ENCODE results near the gene ZFPL1.

ZFPL1 gene

GRCh38 chr11:65083834-65084597 is at the start of gene ZFPL1, which contains the start of gene CDCA5:
ZFPL1 (plus strand) TSS chr11:65084222; CDS start chr11:65084699, 477 bp downstream.
CDCA5 (minus strand) TSS chr11:65084040; CDS start chr11:65083978, 62 bp downstream.
- peak; percentile 92 to 93 for DNase-seq (ENCODE audit: low read depth in 2 of 2)

DNA sequence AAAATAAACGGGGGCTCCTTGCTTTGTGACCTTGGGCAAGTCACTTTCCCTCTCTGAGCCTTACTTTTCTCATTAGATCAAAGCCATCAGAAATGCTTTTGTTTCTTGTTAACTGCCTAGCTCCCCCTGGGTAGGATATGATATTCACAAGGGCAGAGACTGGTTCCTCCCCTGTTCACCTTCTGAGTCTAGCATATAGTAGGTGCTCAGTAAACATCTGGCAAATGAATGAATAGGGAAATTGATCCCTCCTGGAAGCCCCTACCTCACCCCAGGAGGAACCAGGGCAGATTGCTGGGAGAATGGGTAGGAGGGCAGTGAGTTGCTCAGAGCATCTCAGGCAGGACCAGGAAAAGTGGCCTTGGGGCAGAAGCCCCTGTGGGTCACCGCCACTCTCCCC is 49.6 kb upstream of the ZFPL1 start:
- DNase-seq (ENCODE audit: low read depth in 2 of 2): no peak

- no peak for DNase-seq (ENCODE audit: low read depth in 2 of 2)
Observed at GRCh38 chr11:65035579-65035978, 48.4 kb upstream of the ZFPL1 start.

DNA sequence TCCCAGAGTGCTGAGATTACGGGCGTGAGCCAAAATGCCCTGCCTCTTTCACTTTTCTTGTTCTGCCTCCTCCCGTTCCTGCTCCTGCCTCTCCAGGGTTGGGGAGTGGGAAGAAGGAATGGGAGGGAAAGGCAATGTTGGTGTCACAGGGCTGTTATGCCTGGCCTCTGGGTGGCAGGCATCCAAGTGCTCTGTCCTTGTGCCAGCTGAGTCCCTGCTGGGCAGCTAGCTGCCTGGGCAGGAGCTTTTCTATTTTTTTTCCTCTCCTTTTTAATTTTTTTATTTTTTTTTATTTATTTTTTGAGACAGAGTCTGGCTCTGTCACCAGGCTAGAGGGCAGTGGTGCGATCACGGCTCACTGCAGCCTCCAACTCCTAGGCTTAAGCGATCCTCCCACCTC is 47.1 kb upstream of the ZFPL1 start:
- no peak for DNase-seq (ENCODE audit: low read depth in 2 of 2)

GRCh38 chr11:65040520-65040846 is 43.5 kb upstream of the ZFPL1 start:
- no peak for DNase-seq (ENCODE audit: low read depth in 2 of 2)

- DNase-seq (ENCODE audit: low read depth in 2 of 2): peak; percentile 76 to 87
Observed at GRCh38 chr11:65040847-65041622, 43.0 kb upstream of the ZFPL1 start, which contains the start of gene SAC3D1. SAC3D1 (plus strand) TSS chr11:65041210; CDS start chr11:65041293, 83 bp downstream.

- DNase-seq (ENCODE audit: low read depth in 2 of 2): no peak
Observed at GRCh38 chr11:65042891-65043290, 41.1 kb upstream of the ZFPL1 start.

DNA sequence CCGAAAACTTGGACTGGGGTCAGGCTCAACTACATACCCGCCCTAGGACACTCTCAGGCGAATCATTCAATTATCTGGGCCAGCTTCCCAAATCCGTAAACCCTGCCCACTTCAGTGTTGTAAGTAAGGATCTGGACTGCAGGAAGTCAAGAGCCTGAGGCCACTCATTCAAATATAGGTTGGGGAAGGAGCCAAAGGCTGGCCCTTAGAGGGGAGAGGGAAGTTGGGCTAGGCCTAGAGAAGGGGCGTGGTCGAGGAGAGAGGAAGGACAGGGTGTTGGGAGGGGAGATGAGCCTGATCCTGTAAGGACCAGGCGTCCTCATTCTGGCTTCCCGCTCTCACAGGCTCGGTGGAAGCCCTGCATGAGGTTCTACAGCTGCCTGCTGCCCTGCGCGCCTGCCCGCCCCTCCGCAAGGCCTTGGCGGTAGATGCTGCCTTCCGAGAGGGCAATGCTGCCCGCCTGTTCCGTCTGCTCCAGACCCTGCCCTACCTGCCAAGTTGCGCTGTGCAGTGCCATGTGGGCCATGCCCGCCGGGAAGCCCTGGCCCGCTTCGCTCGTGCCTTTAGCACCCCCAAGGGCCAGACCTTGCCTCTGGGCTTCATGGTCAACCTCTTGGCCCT is 40.0 kb upstream of the ZFPL1 start:
- no peak for DNase-seq (ENCODE audit: low read depth in 2 of 2)

DNA sequence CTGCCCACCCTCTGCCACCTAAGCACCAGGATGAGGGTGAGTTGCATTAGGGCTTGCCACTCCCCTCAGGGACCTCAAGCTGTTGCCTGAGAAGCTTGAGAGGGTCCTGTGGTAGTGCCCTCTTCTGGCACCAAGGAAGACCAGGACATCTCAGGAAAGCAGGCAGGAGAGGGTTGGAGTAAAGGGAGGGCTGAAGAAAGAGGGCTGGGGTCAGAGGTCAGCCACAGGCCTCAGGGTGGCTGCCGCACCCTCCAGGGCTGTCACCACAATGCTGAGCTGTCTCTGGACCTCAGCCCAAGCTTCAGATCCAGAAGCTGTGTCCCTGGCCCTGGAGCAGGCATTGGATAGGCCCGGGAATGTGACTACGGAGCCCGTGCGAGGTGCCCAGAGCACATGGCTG is 39.0 kb upstream of the ZFPL1 start:
- DNase-seq (ENCODE audit: low read depth in 2 of 2): no peak

- no peak for DNase-seq (ENCODE audit: low read depth in 2 of 2)
Observed at GRCh38 chr11:65045728-65046127, 38.3 kb upstream of the ZFPL1 start.

DNA sequence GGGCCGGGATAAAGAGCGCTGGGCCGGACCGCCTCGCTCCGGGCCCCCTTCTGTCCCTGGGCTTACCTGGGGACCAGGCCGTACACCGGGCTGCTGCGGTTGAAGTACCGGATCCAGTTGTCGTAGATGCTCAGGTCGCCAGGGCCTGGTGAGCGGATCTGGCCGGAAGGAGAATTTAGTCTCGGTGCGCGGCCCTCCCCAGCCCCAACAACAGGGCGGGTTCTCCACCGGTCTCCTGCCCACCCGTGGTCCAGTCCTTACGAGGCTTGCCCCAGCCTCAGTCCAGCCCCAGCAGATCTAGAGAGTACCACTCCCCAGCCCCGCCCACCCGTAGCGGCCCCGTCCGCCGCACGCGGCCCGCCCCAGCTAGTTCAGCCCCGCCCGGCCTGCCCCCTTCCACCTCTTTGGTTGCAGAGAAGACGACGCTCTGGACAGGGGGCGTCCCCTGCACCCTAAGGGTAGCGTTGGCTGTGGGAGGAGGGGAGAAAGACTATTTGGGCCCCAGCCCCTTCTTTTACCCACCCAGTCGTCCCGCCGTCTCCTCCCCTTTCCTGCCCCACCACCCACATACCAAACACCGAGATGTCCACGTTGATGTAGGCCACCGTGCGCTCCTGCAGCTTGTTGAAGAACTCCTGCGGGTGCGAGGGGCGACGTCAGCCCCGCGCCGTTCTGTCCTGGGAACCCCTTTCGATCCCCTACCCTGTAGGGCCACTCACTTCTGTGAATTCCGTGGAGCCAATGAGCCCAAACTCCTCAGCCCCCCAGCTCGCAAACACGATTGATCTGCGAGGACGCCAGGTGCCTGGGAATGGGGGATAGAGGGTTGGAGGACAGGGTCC is 36.2 kb upstream of the ZFPL1 start:
- DNase-seq (ENCODE audit: low read depth in 2 of 2): no peak

GRCh38 chr11:65051398-65051858 is 32.6 kb upstream of the ZFPL1 start:
- DNase-seq (ENCODE audit: low read depth in 2 of 2): no peak

- DNase-seq (ENCODE audit: low read depth in 2 of 2): no peak
Observed at GRCh38 chr11:65053827-65054508, 30.1 kb upstream of the ZFPL1 start.

DNA sequence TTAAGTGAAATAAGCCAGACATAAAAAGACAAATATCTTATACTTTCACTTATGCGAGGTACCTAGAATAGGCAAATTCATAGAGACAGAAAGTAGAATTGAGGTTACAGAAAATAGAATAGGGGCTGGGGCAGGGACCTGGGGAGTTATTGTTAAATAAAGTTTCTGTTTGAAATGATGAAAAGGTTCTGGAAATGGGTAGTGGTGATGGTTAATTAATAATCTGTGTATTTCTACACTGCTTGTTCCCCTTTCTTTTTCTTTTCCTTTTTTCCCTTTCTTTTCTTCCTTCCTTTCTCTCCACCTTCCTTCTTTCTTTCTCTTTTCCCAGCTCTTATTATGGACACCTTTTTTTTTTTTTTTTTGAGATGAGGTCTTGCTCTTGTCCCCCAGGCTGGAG is 28.5 kb upstream of the ZFPL1 start:
- DNase-seq (ENCODE audit: low read depth in 2 of 2): no peak

GRCh38 chr11:65056999-65057398 is 27.0 kb upstream of the ZFPL1 start:
- no peak for DNase-seq (ENCODE audit: low read depth in 2 of 2)

- DNase-seq (ENCODE audit: low read depth in 2 of 2): no peak
Observed at GRCh38 chr11:65057526-65057925, 26.5 kb upstream of the ZFPL1 start.

- no peak for DNase-seq (ENCODE audit: low read depth in 2 of 2)
Observed at GRCh38 chr11:65058012-65058411, 26.0 kb upstream of the ZFPL1 start.

- no peak for DNase-seq (ENCODE audit: low read depth in 2 of 2)
Observed at GRCh38 chr11:65058419-65059054, 25.5 kb upstream of the ZFPL1 start, which contains the start of gene NAALADL1. NAALADL1 (minus strand) TSS chr11:65058553; CDS start chr11:65058521, 32 bp downstream.

- no peak for DNase-seq (ENCODE audit: low read depth in 2 of 2)
Observed at GRCh38 chr11:65059523-65059922, 24.5 kb upstream of the ZFPL1 start.
